HFFc6 (cell line): ENCODE data around the gene APBB2. TPM values are rescaled to one million over a fixed set of nuclear protein-coding genes. Genes with fewer than 3 reads are reported as not detected.
"Not testable (repeated sequence)": the region's sequence is repeated elsewhere in the genome, so short reads cannot be mapped to it uniquely, and the experiment has no call there.

Experiments
- DNase-seq: peaks from one replicate; pipeline ENCODE4 v3.0.0-alpha.2; 2018
- H3K27ac Mint-ChIP-seq: 2 replicates; pipeline ENCODE4 v1.8.0; 2020; ENCODE audit warnings: mild to moderate bottlenecking, mixed read lengths
- H3K27me3 Mint-ChIP-seq: 2 replicates; pipeline ENCODE4 v1.8.0; 2021; ENCODE audit warnings: mild to moderate bottlenecking, moderate library complexity, mixed read lengths; ENCODE audit not compliant: insufficient read depth
- H3K36me3 Mint-ChIP-seq: 2 replicates; pipeline ENCODE4 v1.8.0; 2021; ENCODE audit warnings: low read depth, mixed read lengths
- H3K4me1 Mint-ChIP-seq: 2 replicates; pipeline ENCODE4 v1.8.0; 2020; ENCODE audit warnings: low read depth, mixed read lengths
- H3K4me3 Mint-ChIP-seq: 2 replicates; pipeline ENCODE4 v1.8.0; 2020; ENCODE audit warnings: mild to moderate bottlenecking, moderate library complexity, mixed read lengths
- H3K9me3 Mint-ChIP-seq: 2 replicates; pipeline ENCODE4 v1.8.0; 2020; ENCODE audit warnings: mild to moderate bottlenecking, mixed read lengths
- CTCF ChIP-seq: fragments of 200-600 bp; sonication (generic); IDR thresholded peaks from 2 replicates; pipeline ENCODE4 v1.5.0; 2021; ENCODE audit warnings: antibody characterized with exemption, mild to moderate bottlenecking
- total RNA-seq, 6 experiments: library from RNA; stranded (reverse); fragmentation: NEBNext Ultra II Directional; extraction: Animal tissue kit (Norgen Biotek cat#: 25700); gene quantifications; 2 replicates in 1 of 6; 3 replicates in 5 of 6; pipeline ENCODE4 v1.2.3, GENCODE V29; 2021

The APBB2 gene
- total RNA-seq, 6 experiments from 2014 or later = 32.4 to 45.5 (median 35.8) TPM

GRCh38 chr4:40827758-40828157 lies 386.6 kb downstream of the APBB2 start:
- H3K36me3 Mint-ChIP-seq = peaks cover 22% of the 10 kb centered on the region
- H3K4me3 Mint-ChIP-seq = no peak overlapping the region
- no peak for TF ChIP-seq CTCF
- DNase-seq = no peak
- no peak overlapping the region for H3K27ac Mint-ChIP-seq
- H3K4me1 Mint-ChIP-seq = no peaks in the 10 kb centered on the region
- no peaks in the 10 kb centered on the region; the same call in 1 of the 2 replicates for H3K27me3 Mint-ChIP-seq
- H3K9me3 Mint-ChIP-seq = no peaks in the 10 kb centered on the region

GRCh38 chr4:40826821-40827220 lies 387.5 kb downstream of the APBB2 start:
- Mint-ChIP-seq H3K36me3 (peaks cover 31% of the 10 kb centered on the region), H3K27me3 (no peaks in the 10 kb centered on the region), H3K27ac (no peak overlapping the region), H3K4me3 (no peak overlapping the region), H3K9me3 (no peaks in the 10 kb centered on the region), H3K4me1 (no peaks in the 10 kb centered on the region)
- no peak for DNase-seq
- TF ChIP-seq CTCF = no peak

DNA sequence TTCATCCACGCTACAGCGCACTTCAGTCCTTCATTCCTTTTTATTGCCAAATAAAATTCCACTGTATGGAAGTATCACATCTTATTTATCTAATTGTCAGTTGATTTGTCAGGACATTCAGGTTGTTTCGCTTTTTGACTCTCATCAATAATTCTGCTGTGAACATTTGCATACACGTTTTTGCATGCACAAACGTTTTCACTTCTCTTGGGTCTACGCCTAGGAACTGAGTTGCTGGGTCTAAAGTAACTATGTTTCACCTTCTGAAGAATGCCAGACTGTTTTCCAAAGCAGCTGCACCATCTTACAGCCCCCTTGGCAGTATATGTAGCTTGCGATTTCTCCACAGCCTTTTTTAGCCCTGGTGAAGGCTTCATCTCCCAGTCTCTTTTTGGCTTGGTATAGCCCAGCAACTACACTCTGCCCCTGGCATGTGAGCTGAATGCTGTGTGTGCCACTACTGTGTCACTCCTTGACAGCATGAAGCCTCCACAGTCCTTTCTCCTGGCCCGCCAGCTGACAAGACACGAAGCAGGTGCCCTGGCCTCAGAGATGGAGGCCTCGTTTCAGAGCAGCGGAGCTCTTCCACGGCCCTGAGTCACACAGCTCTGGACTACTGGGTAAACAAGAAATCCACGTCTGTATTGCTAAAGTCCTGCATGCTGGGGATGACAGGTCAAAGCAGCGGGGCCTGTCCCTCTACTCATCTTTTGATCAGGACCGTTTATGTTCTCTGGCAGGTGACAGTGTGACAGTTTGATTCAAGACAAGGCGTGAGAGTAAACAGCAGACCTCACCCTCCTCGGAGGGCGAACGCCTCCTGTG lies 389.1 kb downstream of the APBB2 start:
- H3K4me3 Mint-ChIP-seq = no peak overlapping the region
- H3K9me3 Mint-ChIP-seq = no peaks in the 10 kb centered on the region
- no peak overlapping the region for H3K27ac Mint-ChIP-seq
- no peaks in the 10 kb centered on the region for H3K4me1 Mint-ChIP-seq
- DNase-seq = no peak
- H3K27me3 Mint-ChIP-seq = no peaks in the 10 kb centered on the region
- no peak for TF ChIP-seq CTCF
- H3K36me3 Mint-ChIP-seq = peaks cover 34% of the 10 kb centered on the region

DNA sequence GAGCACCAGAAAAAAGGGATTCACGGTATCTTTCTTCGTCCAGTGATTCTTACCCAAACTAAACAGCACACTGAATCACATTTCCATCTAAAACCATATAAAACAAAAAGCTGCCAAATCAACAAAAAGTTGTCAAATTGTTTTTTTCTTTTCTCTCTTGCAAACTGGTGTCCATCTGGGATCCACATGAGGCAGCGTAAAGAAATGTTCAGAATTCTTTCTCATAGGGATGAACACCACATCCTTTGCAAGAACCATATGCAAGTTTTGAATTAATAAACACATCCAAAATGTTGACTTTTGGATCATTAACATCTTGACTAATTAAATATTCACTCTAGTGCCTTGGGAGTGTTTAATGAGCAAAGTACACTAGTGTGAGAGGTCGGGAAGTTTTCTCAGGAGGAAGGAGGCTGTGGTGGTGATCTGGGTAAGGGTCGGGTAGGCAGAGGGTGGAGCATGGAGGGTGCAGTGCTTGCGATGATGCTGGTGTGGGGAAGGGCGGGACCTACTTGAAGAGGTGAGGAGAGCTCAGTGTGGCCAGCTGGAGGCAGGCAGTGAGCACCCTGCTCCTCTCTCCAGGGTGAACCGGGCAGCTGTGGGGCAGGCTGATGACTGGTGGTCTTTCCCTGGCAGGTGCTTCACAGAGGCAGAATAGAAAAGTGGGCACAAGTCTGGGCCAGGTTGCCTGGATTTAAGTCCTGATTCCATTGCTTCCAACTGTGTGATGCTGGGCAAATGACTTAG lies 391.7 kb downstream of the APBB2 start:
- Mint-ChIP-seq H3K36me3 (peaks cover 17% of the 10 kb centered on the region), H3K27ac (no peak overlapping the region), H3K9me3 (no peaks in the 10 kb centered on the region), H3K4me3 (no peak overlapping the region), H3K4me1 (no peaks in the 10 kb centered on the region), H3K27me3 (no peaks in the 10 kb centered on the region)
- TF ChIP-seq CTCF = no peak
- no peak for DNase-seq

DNA sequence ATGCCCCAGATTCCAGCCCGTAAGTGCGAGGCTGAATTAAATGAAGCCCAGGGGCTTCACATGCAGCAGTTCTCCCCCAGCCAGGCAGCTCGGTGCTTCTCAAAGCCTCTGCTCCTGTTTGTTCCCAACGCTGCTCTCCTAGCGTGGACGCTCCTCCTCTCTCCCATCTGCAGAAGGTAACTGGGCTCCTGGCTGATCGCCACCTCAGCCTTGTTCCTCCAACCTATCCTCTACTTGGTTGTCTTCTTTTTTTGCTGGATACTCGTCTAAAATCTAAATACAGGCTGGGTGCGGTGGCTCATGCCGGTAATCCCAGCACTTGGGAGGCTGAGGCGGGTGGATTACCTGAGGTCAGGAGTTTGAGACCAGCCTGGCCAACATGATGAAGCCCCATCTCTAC lies 394.2 kb downstream of the APBB2 start:
- Mint-ChIP-seq H3K27me3 (no peaks in the 10 kb centered on the region), H3K27ac (no peak overlapping the region), H3K36me3 (peaks cover 28% of the 10 kb centered on the region), H3K4me3 (no peak overlapping the region), H3K4me1 (peaks cover 7% of the 10 kb centered on the region; the same call in 1 of the 2 replicates), H3K9me3 (no peaks in the 10 kb centered on the region)
- no peak for TF ChIP-seq CTCF
- DNase-seq = no peak

- H3K27me3 Mint-ChIP-seq, H3K4me3 Mint-ChIP-seq, H3K27ac Mint-ChIP-seq, DNase-seq, H3K9me3 Mint-ChIP-seq: not testable (repeated sequence)
- Mint-ChIP-seq H3K4me1 (peaks cover 14% of the 10 kb centered on the region; the same call in 1 of the 2 replicates), H3K36me3 (peaks cover 29% of the 10 kb centered on the region)
Observed at GRCh38 chr4:40817157-40817556, 397.2 kb downstream of the APBB2 start.
